HS-27A (cell line): ENCODE measurements around the gene SAMD11.

Source experiments
- DNase-seq: peaks from one replicate; pipeline ENCODE4 v3.0.0-alpha.2; 2012; ENCODE audit warnings: low read depth, missing footprints

SAMD11 gene

DNA sequence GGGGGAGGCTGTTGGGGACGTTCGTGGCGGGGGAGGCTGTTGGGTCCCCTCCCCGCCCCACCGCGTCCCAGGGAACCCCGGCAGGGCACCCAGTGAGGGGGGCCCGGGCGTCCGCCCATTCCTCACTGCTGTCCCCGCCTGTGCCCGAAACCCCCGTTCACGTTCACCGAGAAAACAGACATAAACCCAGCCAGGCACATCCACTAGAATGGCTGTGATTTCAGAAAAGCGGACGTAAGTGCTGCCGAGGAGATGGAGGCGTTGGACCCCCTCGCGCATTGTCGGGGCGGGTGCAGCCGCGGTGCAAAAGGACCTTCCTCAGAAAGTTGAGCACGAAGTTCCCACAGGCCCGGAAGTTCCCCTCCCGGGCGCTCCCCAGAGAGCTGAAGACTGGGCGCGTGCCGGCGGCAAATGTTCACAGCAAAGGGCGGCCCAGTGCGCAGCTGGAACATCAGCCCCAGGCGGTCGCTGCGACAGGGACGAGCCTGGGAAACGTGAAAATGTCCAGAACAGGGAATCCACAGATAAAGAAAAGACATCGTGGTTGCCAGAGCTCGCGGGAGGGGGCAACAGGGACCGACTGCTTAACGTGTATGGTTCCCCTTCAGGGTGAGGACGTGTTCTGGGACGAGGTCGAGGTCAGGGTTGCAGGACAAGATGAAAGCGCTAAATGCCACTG lies 18.5 kb upstream of the SAMD11 start:
- no peak for DNase-seq

DNA sequence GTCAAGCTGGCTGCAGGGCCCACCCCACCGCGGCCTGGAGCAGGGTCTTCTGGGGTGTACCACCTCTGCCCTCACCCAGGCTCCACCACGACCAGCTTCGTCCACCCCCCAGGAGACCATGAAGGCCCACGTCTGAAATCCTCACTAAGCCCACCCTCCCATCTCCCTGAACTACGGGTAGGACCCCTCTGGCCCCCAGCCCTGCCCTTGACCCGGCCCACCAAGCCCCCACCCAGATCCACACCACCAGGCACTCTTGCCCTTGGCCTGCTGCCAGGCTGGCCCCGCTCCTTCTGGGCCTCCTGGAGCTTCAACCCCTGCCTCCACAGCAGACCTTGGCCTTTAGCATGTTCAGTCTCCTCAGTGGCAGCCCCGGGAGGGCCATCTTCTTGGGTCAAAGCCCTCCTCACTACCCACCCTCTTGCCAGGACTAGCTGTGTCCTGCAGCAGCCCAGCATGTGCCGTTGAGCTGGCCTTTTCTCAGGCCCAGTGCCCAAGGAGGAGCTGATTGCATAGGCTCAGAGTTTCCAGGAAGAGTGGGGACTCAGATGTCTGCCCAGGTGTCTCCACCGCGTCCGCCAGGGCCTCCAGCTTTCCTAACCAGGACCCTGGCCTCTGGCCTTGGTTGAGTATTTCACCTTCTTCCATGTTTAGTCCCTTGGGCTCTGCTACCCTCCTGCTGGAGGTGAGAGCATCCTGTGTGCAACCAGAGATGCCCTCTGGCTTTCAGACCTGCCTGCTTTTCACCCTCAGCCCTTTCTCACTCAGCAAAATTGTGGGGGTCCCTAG lies 17.7 kb upstream of the SAMD11 start:
- no peak for DNase-seq

DNA sequence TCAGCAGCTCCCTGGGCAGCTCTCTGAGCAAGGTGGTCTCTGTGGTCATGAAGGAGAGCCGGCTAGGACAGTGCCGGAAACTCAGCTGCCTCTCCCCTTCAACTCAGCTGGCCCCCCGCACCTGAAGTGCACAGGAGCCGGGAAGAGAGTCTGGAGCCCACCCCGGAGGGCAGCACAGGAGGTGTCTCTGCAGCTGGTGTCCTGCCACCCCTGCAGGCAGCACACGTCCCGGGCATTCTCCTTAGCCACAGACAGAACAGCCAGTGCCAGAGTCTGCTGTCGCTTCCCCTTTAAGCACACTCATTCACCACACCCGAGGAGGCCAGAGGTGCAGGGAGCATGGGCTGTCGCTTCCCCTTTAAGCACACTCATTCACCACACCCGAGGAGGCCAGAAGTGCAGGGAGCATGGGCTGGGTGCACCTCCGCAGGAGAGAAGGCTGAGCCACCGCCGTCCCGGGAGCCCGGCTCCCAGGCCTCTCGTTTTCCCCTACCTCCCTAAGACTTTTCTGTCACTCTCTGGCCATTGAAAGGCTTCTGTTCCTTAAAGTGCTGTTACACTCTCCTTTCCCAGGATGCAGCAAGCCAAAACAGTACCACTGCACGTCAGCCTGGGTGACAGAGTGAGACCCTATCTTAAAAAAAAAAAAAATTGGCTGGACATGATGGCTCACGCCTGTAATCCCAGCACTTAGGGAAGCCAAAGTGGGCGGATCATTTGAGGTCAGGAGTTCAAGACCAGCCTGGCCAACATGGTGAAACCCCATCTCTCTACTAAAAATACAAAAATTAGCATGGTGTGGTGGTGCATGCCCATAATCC lies 16.9 kb upstream of the SAMD11 start:
- DNase-seq, result no peak

DNA sequence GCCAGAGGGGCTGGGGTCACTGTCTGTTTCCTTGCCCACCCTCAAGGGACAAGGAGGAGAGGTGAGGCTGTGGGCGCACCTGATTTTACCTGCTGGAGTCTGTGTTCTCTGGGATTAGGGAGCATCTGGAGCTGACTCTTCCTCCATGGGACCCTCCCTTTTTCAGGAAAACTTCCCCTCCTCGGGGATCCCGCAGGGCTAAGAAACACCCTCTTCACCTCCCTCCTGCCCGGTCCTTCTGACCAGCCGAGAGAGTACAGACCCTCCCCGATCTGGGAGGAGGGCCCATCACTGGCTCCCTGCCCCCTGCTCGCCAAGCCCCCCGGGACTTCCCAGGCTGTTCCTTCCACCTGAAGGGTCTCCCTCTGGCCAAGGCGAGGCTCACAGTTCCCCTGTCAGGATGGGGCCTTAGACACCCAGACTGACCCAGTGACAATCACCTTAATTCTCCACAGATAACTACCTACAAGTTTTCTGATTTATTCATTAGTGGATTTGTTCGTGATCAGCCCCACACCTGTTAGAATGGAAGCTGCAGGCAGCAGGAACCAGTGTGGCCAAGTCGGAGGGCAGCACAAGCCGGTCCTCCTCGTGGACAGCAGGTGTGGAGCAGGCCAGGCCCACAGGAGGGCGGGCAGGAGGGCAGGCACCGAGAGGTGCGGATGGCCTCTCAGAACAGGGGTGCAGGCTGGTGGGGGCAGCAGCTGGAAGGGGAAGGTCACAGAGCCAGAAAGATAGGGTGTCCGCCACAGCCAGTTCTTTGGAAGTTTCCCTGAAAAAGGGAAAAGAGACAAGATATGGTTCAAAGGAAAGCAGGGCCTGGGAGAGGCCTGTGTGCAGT lies 15.9 kb upstream of the SAMD11 start:
- DNase-seq, result no peak

DNA sequence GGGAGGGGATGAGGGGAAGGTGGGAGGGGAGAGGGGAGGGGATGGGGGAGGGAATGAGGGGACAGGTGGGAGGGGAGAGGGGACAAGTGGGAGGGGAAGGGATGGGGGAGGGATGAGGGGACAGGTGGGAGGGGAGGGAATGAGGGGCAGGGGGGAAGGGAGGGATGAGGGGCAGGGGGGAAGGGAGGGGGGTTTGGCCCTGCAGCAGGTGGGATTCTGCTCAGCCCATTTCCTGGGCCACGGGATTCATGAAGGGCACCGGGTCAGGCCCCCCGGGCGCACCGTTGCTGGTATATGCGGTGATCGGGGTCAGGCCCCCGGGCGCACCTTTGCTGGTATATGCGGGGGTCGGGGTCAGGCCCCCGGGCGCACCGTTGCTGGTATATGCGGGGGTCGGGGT lies 15.1 kb upstream of the SAMD11 start:
- no peak for DNase-seq

DNA sequence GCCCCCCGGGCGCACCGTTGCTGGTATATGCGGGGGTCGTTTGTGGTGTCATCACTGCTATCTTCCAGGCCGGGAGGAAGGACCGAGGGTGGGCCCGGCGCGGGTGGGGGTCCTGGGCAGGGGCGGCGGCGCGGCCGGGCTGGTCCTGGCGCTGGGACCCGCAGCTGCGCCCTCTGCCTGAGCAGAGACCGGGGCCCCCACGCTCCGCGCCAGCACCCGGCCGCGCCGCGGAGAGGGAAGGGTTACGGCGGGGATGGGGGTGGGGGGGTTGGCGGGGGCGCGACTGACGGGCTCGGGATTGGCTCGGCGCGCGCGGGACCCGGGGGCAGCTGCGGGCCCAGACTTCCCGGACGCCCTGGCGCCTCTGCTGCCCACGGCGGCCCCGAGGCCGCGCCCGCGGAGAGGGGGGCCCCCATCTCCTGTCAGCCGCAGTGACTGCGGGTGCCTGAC lies 13.8 kb upstream of the SAMD11 start:
- DNase-seq, result no peak

DNA sequence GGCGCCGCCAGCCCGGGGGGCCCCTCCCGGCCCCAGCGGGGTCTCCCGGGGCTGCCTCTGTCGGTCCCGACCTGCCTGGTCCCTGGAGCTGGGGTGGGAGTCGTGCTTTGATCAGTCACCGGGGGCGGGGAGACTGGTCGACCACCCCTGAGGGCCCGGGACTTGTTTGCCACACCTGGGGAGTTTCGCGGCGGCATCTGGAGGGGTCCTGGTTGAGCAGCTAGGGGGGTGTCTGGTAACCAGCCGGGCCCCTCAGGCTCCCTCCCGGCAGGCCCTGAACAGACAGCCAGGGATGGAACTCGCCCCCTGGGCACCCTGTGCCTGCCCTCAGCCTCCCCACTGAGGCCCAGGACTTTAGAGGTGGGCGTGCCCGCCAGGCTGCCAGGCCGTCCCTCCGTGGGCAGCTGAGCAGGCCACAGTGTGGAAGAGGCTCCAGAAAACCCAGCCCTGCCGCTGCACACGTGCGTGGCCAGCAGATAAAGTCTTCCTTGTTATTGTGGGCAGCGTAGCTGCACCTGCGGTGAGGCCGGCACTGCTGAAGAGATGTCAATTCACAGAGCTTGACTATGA lies 13.3 kb upstream of the SAMD11 start:
- DNase-seq, result no peak

DNA sequence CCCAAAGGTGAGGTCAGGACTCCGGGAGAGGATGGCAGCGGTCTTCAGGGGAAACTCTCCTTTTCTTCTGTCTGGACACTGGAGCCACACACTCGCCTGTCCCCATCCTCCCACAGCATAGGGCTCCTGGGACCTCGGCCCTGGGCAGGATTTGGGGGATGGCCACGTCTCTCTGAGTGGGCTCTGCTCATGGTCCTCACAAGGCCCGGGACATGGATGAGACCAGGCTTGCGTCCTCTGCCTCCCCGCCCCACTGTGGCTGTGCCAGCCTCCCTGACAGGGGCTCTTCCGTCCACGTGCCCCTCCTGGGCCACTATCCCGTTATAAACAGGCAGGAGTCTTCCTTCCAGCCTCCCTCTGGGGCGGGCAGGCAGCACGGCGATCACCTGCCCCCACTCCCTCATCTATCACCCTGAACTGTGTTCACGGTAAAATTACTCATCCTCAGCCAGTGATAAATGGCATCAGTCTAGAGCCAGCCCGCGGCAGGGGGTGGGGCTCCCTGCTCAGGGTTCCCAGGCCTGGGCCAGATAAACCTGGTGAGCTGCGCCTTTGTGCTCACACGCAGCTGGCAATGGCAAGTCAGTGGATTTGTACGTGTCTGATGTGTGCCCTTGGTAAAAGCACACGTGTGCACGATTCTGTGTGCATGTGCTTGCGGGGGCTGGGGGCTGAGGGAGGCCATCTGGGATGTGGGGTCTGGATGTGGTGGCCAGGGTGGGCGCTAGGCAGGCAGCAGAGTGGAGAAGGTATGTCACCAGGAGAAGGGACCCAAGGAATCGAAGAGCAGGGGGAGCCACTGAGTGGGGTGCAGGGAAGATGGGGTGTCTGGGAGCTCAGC lies 12.6 kb upstream of the SAMD11 start:
- DNase-seq, result no peak

DNA sequence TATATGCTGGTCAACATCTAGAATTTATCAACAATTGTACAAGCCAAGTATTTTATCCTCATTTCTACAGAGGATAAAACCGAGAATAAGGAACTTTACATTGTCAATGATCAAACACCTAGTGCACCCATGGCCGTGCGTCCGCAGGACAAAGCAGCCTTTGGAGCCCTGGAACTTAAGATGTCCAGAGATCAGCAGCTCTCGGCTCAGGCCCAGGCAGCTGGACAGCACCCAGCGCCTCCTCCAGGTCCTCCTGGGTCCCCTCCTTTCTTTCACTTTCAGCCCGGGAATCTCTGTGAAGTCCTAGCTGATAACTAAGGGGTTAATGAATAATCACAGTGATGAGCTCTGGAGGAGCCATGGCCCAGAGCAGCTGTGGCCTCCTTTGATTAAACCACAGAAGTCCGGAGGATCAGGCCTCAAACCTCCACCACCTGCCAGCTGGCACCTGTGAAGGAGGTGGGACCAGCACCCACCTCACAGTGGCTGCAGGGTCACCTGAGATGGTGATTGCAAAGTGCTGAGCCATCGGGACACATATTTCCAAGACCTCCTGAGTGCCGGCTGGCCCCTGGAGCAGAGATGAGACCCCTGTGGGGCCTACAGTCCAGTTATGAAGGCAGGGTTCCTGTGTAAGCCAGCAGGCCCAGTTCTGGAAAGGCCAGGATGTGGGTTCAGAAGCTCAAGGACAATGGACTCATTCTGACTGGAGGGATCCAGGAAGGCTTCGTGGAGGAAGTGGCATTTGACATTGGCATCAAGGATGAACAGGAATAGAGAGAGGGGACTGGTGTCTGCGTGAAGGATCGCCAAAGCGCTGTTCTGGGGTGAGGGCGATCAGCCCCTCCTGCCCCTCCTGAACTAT lies 11.6 kb upstream of the SAMD11 start:
- no peak for DNase-seq

DNA sequence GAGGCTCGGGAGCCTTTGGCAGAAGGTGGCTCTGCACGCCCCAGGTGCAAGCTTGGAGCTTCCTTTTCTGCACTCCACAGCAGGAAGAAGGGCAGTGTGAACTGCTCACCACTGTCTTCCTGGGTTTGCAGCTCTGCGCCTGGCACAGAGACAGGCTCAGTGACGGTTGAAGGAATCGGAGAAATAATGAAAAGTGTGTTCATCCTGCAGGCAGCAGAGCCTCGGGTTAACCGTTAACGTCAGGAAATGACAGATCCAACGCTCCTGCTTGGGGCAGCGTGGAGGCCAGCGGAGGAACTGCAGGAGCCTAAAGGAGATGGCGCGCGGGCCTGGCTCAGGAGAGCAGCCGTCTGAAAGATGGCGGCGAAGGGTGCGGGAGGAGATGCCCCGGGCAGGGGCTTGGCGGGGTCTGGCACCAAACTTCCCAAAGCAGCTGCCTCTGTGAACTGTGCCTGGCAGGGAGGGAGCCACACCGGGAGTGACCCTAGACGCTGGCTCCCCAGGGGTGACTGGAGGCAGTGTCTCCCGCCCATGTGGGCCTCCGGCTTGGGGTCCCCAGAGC lies 10.9 kb upstream of the SAMD11 start:
- DNase-seq, result no peak

DNA sequence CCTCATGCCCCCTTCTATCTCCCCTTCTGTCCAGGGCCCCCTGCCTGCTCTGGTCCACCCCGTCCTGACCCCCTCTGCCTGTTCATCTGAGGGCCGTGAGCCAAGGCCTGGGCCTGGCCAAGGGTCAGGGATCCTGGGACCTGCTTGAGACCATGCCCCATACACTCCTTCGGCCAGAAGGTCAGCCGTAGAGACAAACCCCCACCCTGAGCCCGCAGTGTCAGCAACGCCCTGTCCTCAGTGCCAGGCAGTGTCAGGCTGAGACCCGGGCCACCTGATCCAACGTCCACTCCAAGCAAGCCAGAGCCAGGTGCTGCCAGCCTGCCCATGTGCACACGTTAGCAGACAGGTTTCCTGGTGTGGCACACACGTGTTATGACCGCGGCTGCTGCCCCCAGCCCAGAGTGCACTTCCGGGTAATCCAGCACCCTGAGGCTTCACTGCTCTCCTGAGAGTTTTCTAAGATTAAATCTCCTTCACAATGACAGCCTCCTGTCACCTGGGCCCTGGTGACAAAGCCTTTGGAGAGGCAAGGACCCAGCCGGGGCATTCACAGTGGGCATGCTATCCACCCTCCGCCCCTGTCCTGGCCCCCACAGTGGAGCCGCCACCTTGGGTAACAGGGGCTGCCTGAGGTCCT lies 10.1 kb upstream of the SAMD11 start:
- no peak for DNase-seq

DNA sequence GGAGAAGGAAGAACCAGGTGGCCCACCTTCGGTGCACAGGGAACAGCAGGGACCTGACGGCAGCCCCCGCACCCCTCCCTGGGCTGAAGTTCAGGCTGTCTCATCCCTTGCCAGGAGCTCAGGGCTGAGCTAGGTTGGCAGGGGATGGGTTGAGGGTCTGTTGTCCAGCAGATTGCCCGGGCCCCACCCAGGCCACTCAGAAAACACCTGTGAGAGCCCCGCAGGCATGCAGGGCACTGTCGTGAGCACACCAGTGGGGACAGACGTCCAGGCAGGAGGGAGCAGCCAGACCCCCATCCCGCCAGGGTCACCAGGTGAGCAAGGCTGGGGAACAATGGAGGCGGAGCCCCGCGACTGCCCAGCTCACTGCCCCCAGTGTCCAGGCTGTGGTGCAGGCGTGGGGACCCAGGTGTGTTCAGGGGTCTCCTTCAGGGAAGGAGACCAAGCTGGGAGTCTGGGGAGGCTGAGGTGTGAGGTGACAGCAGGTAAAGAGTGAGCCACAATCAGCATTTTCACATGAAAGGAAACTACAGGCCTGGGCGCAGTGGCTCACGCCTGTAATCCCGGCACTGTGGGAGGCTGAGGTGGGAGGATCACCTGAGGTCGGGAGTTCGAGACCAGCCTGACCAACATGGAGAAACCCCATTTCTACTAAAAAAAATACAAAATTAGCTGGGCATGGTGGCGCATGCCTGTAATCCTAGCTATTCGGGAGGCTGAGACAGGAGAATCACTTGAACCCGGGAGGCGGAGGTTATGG lies 9.4 kb upstream of the SAMD11 start:
- DNase-seq, result no peak

DNA sequence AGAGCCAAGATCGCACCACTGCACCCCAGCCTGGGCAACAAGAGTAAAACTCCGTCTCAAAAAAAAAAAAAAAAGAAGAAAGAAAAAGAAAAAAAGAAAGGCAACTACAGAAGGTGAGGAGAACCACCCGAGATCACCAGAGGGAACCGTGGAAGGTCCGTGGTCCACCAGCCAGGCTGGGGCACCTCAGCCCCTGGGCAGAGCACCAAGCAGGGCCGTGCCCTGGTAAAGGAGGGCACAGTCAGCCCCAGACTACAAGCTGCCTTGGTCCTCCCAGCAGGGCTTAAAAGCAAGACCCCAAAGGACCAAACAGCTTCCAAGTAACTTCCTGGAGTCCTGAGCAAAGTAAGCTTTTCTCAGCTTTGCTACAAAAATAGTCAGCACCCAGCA lies 8.8 kb upstream of the SAMD11 start:
- DNase-seq, result no peak

DNA sequence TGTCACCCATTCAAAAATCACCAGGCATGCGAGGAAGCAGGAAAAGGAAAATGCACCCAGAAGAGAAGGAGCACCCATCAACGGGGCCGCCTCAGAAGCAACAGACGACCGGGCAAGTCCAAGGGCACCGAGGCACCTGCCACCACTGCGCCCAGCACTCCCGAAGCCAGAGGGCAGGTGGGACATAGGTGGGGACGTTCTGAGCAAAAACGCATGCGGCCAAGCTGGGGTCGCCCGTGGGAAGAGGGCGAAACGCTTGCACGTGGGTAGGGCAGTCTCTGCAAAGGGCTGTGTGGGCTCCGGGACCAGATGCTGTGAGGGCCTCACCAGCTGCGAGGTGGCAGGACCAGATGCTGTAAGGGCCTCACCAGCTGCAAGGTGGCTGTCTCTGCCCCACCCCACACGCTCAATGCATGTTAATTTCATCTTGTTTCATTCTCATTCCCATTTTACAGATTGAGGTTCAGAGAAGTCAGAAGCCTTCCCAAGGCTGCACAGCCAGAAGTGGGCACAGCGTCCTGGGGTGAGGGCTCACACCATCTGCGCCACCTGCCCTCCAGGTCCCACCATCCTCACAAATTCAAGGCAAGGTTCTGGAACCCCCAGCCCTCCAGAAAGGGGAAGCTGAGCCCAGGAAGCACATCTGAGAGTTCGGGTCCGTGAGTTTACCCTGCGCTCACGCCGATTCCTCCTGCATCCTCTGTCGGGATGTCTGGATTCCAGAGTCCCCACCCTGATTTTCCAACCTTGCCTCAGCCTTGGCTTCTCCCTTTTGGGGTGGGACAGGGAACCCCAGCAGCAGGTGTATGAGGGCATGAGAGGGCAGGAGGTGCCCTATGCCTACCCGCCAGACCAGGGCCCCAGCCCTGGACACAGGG lies 8.2 kb upstream of the SAMD11 start:
- no peak for DNase-seq

DNA sequence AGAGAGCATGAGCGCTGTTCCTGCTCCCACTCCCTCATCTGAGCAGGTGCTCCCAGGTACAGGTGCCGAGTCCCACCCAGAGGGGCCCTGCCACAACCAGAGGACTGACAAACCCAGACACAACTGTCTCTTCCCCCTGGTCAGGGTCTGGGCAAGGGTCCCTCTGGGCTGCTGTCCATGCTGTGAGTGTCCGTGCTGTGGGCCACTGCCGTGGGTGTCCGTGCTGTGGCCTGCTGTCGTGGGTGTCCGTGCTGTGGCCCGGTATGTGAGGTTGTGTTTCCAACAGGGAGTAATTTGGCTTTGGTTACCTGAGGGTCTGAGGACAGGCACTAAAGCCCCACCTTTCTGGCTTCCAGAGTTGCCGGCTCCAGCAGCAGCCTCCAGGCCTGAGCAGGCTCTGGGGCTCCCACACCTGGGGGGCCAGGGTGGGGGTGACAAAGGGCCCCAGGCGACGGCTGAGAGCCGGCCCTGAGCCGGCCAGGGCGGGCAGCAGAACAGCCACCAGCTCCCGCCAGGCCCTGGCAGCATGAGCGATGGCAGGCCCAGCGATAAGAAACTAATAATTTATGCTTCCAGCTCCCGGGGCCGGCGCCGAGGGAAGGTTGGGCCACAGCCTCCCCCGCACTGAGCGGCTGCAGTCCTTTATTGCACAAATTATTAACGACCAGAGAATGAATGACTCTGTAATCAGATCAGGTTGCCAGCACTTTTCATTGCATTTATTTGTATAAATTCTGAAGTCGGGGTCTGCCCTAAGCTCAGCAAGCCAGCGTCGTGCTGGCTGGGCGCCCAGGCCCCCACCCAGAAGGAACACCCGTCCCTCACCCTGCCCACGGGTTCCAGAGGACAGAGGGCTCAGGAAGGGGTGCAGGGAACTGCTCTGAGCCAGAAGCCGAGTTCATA lies 7.3 kb upstream of the SAMD11 start:
- no peak for DNase-seq

DNA sequence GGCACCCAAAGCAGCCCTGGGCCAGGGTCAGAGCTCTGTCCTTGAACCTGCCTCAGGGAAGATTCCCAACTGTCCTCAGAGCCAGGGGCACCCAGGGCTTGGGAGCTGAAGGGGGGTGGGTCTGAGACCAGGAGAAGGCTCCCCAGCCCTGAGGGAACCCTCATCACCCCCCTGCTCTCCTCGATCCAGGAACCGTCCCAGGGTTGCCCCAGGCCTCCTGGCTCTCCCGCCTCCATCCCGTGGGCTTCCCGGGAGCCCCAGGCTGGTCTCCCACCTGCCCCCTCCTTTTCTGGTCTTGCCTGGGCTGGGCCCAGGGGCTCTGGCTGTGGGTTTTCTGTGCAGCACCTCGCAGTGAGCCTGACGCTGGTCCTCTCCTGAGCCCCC lies 6.7 kb upstream of the SAMD11 start:
- no peak for DNase-seq
